CD14-positive monocyte (primary cell): ENCODE data around the gene APIP. TPM values are rescaled to one million over a fixed set of nuclear protein-coding genes. Genes with fewer than 3 reads are reported as not detected.

Experiments used
- DNase-seq, 3 donors: peaks; one replicate each; pipeline ENCODE4 v3.0.0-alpha.2; 2011 to 2022
- H2AFZ ChIP-seq: 2 replicates; pipeline ENCODE4 v1.6.0; 2012; ENCODE audit warnings: mild to moderate bottlenecking, low read depth, low read length, inconsistent platforms; ENCODE audit not compliant: insufficient read depth, poor library complexity, severe bottlenecking
- H3K27ac ChIP-seq, 2 donors: 1 replicate in 1 of 2; 2 replicates in 1 of 2; pipeline ENCODE4 v1.5.1; 2012 to 2013; ENCODE audit warnings: low read length in 2 of 2, control low read depth in 1 of 2, inconsistent platforms in 1 of 2, low read depth in 1 of 2, mild to moderate bottlenecking in 1 of 2
- H3K27me3 ChIP-seq, 2 donors: one replicate each; pipeline versions ENCODE4 v1.6.0 to v1.6.1; 2011 to 2013; ENCODE audit warnings: low read length in 2 of 2; ENCODE audit not compliant: control insufficient read depth in 2 of 2, insufficient read depth in 2 of 2
- H3K36me3 ChIP-seq, 2 donors: replicated peaks in 1 of 2; 1 replicate in 1 of 2; 2 replicates in 1 of 2; pipeline versions ENCODE4 v1.5.1 to v1.6.1; 2012 to 2013; ENCODE audit warnings: low read length in 2 of 2, control low read depth in 1 of 2, inconsistent platforms in 1 of 2, mild to moderate bottlenecking in 1 of 2; ENCODE audit not compliant: insufficient read depth in 2 of 2, control insufficient read depth in 1 of 2
- H3K4me1 ChIP-seq, 2 donors: 1 replicate in 1 of 2; 2 replicates in 1 of 2; pipeline versions ENCODE4 v1.5.1 to v1.6.1; 2012 to 2013; ENCODE audit warnings: low read length in 2 of 2, control low read depth in 1 of 2, inconsistent platforms in 1 of 2, mild to moderate bottlenecking in 1 of 2, moderate library complexity in 1 of 2; ENCODE audit not compliant: insufficient read depth in 2 of 2, control insufficient read depth in 1 of 2
- H3K4me2 ChIP-seq: replicated peaks from 2 replicates; pipeline ENCODE3; 2012; ENCODE audit warnings: low read length, moderate library complexity, mild to moderate bottlenecking; ENCODE audit not compliant: poor library complexity, severe bottlenecking; ENCODE audit errors: extremely low read depth
- H3K4me3 ChIP-seq, 3 experiments: fragments of 200-600 bp in 1 of 3; sonication (generic) in 1 of 3; replicated peaks in 1 of 3; 1 replicate in 2 of 3; 2 replicates in 1 of 3; pipeline ENCODE4 v1.5.1; 2011 to 2013; ENCODE audit warnings: low read length in 3 of 3, mild to moderate bottlenecking in 3 of 3, control low read depth in 2 of 3, low read depth in 2 of 3, inconsistent platforms in 1 of 3, moderate library complexity in 1 of 3
- H3K79me2 ChIP-seq: 2 replicates; pipeline ENCODE4 v1.6.0; 2012; ENCODE audit warnings: mild to moderate bottlenecking, control low read depth, inconsistent platforms, low read length, moderate library complexity; ENCODE audit not compliant: insufficient read depth
- H3K9ac ChIP-seq: 2 replicates; pipeline ENCODE4 v1.6.0; 2017; ENCODE audit warnings: low read length, mild to moderate bottlenecking; ENCODE audit not compliant: insufficient read depth, poor library complexity, severe bottlenecking
- H3K9me3 ChIP-seq, 2 donors: replicated peaks in 1 of 2; 1 replicate in 1 of 2; 2 replicates in 1 of 2; pipeline versions ENCODE4 v1.5.1 to v1.6.1; 2012 to 2013; ENCODE audit warnings: low read length in 2 of 2, control low read depth in 1 of 2; ENCODE audit not compliant: control insufficient read depth in 1 of 2, insufficient read depth in 1 of 2
- H4K20me1 ChIP-seq: 2 replicates; pipeline ENCODE4 v1.6.0; 2012; ENCODE audit warnings: mild to moderate bottlenecking, low read length, control low read depth, moderate library complexity; ENCODE audit not compliant: insufficient read depth
- H3K27ac Mint-ChIP-seq, 7 donors: one replicate each; pipeline ENCODE4 v1.8.0; 2020; ENCODE audit warnings: mild to moderate bottlenecking in 7 of 7, mixed read lengths in 7 of 7, moderate library complexity in 6 of 7, inconsistent platforms in 2 of 7
- H3K27me3 Mint-ChIP-seq, 3 donors: one replicate each; pipeline ENCODE4 v1.8.0; 2021 to 2022; ENCODE audit warnings: low read depth in 3 of 3, mild to moderate bottlenecking in 3 of 3, mixed read lengths in 3 of 3, moderate library complexity in 3 of 3, inconsistent platforms in 1 of 3
- H3K36me3 Mint-ChIP-seq, 2 donors: one replicate each; pipeline ENCODE4 v1.8.0; 2020; ENCODE audit warnings: mixed read lengths in 2 of 2, inconsistent platforms in 1 of 2, mild to moderate bottlenecking in 1 of 2
- H3K4me1 Mint-ChIP-seq: one replicate; pipeline ENCODE4 v1.8.0; 2020; ENCODE audit warnings: mild to moderate bottlenecking, mixed read lengths
- H3K4me3 Mint-ChIP-seq, 2 donors: one replicate each; pipeline ENCODE4 v1.8.0; 2020; ENCODE audit warnings: mild to moderate bottlenecking in 2 of 2, mixed read lengths in 2 of 2, moderate library complexity in 1 of 2
- H3K9me3 Mint-ChIP-seq, 7 donors: one replicate each; pipeline ENCODE4 v1.8.0; 2020 to 2022; ENCODE audit warnings: mixed read lengths in 7 of 7, mild to moderate bottlenecking in 6 of 7, moderate library complexity in 6 of 7, inconsistent platforms in 2 of 7
- WGBS: methylation state at CpG from one replicate; pipeline ENCODE4 v1.1.5; 2013; ENCODE audit warnings: missing lambda C conversion rate; ENCODE audit not compliant: insufficient coverage; 5-methylcytosine and 5-hydroxymethylcytosine counted together
- intact Hi-C, 2 donors: fragments of 100-400 bp; cut with micrococcal nuclease; formaldehyde crosslinking; loops; one replicate each; pipeline versions ENCODE4 v1.15.0 to v1.15.1; 2023
- polyA plus RNA-seq, 3 donors: library from polyadenylated mRNA; depleted of rRNA in 1 of 3; unstranded in 2 of 3; stranded (reverse) in 1 of 3; fragments of 300-500 nt in 2 of 3; fragments of >200 nt in 1 of 3; fragmentation: Illumina TruSeq in 2 of 3; gene quantifications; 1 replicate in 2 of 3; 2 replicates in 1 of 3; pipeline ENCODE4 v1.2.3, GENCODE V29; 2012 to 2021
- TF ChIP-seq, protein P1 (sequence below): fragments of 200-600 bp; IDR thresholded peaks from one replicate; pipeline ENCODE4 v1.8.0; 2022; ENCODE audit warnings: antibody characterized with exemption, mild to moderate bottlenecking

Gene APIP
- polyA plus RNA-seq, 3 donors = 16.3 to 25.4 (median 22.9) TPM

DNA sequence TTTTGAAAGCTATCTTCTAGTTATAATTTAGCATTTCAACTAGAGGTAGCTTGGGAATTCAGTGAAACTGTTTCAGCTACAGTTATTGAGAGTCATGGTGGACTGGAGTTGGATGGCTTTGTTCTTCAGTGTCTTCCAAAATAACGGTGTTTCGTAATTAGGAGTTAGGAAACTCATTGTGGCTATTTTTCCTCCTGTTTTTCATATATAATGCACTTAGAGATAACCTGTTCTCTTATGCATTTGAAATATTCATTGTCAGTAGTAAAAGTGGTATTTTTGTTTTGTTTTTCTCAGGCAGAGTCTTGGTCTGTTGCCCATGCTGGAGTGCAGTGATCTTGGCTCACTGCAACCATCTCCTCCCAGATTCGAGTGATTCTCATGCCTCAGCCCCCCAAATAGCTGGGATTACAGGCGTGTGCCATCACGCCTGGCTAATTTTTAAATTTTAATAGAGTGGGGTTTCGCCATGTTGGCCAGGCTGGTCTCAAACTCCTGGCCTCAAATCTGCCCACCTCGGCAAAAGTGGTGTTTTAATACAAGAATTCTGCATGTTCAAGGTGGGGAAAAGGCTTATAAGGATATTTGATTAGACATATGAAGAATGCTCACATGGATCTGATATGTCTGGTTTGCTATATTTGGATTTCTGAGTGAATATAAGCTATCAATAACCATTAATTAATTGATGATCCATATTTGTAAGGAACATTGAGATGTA lies 12.9 kb upstream of the APIP start:
- no peak for DNase-seq
- no CpG with 5 or more reads among the region's 7 CpGs for WGBS
- no peak overlapping the region for H3K4me3 Mint-ChIP-seq
- no peaks in the 10 kb centered on the region for H3K9me3 ChIP-seq
- H3K36me3 Mint-ChIP-seq = peaks cover 23 to 36% of the 10 kb centered on the region in 2 donors
- H3K9ac ChIP-seq = no peak overlapping the region
- H3K36me3 ChIP-seq = peaks cover 17 to 28% of the 10 kb centered on the region in 2 donors
- H3K4me3 ChIP-seq = no peak overlapping the region
- TF ChIP-seq, protein P1, sequence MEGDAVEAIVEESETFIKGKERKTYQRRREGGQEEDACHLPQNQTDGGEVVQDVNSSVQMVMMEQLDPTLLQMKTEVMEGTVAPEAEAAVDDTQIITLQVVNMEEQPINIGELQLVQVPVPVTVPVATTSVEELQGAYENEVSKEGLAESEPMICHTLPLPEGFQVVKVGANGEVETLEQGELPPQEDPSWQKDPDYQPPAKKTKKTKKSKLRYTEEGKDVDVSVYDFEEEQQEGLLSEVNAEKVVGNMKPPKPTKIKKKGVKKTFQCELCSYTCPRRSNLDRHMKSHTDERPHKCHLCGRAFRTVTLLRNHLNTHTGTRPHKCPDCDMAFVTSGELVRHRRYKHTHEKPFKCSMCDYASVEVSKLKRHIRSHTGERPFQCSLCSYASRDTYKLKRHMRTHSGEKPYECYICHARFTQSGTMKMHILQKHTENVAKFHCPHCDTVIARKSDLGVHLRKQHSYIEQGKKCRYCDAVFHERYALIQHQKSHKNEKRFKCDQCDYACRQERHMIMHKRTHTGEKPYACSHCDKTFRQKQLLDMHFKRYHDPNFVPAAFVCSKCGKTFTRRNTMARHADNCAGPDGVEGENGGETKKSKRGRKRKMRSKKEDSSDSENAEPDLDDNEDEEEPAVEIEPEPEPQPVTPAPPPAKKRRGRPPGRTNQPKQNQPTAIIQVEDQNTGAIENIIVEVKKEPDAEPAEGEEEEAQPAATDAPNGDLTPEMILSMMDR = no peak
- H3K27me3 ChIP-seq = no peaks in the 10 kb centered on the region
- H3K4me1 Mint-ChIP-seq = peaks cover 9% of the 10 kb centered on the region
- peaks cover 6% of the 10 kb centered on the region for H4K20me1 ChIP-seq
- no peaks in the 10 kb centered on the region for H3K9me3 Mint-ChIP-seq
- H3K4me2 ChIP-seq = no peak overlapping the region
- H3K79me2 ChIP-seq = peaks cover 56% of the 10 kb centered on the region
- no peaks in the 10 kb centered on the region for H3K27me3 Mint-ChIP-seq
- peaks cover 0 to 3% of the 10 kb centered on the region in 2 donors for H3K4me1 ChIP-seq
- H2AFZ ChIP-seq = no peak overlapping the region
- H3K27ac ChIP-seq = no peak overlapping the region
- intact Hi-C loops = loop anchor here in 1 of 2 donors (10.0 kb wide), 1 partner anchor 216 kb away; no protein-coding TSS in a partner anchor
- H3K27ac Mint-ChIP-seq = no peak overlapping the region

DNA sequence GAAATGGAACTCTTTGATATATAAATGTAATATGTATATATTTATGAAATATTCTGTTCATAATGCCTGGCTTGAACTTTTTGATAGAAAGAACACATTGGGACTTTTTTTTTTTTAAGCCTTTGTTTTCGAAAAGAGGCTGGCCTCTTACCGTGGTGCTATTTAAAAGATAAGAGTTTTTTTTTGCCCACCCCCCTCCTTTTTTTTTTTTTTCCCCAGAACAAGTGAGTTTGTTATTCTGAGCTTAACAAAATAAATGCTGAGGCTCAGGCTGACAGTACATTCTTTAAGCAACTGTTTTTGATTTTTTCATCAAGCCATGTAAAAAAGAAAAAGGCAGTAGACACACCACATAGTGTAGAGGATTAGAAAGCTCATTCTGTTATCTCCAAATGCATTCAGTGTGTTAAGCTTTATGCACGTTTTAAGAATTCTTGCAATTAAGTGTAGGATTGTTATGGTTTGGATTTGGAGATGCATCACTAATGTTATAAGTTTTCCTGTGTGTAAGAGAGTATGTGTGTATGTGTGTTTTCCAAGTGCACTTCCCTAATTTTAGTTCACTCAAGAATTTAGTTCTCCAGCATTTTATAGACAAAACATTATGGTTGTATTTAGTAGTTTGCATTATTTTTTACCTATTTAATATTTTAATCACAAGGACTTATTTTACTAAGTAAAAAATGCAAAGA lies 12.2 kb upstream of the APIP start:
- no peaks in the 10 kb centered on the region for H3K27me3 ChIP-seq
- peaks cover 17 to 26% of the 10 kb centered on the region in 2 donors for H3K36me3 ChIP-seq
- Mint-ChIP-seq H3K36me3 (peaks cover 22 to 33% of the 10 kb centered on the region in 2 donors), H3K4me1 (peaks cover 13% of the 10 kb centered on the region), H3K4me3 (no peak overlapping the region), H3K27me3 (no peaks in the 10 kb centered on the region), H3K9me3 (no peaks in the 10 kb centered on the region), H3K27ac (no peak overlapping the region)
- H3K4me1 ChIP-seq = peaks cover 0 to 3% of the 10 kb centered on the region in 2 donors
- no peak for DNase-seq
- no peak overlapping the region for H3K9ac ChIP-seq
- TF ChIP-seq, protein P1 = no peak
- intact Hi-C loops = loop anchor here in 1 of 2 donors (10.0 kb wide), 1 partner anchor 216 kb away; no protein-coding TSS in a partner anchor
- no peak overlapping the region for H3K4me3 ChIP-seq
- H2AFZ ChIP-seq = no peak overlapping the region
- no peaks in the 10 kb centered on the region for H3K9me3 ChIP-seq
- H3K27ac ChIP-seq = no peak overlapping the region
- peaks cover 56% of the 10 kb centered on the region for H3K79me2 ChIP-seq
- no peak overlapping the region for H3K4me2 ChIP-seq
- WGBS = no CpG with 5 or more reads among the region's 3 CpGs
- H4K20me1 ChIP-seq = peaks cover 6% of the 10 kb centered on the region
